Endothelial cell of umbilical vein (primary cell): ENCODE results near the gene TET1. TPM values are rescaled to one million over a fixed set of nuclear protein-coding genes. Genes with fewer than 3 reads are reported as not detected.

Experiments used
- BruUV-seq: library from RNA; stranded (reverse); fragments of 400-500 nt; replicated peaks from 2 replicates; lab custom pipeline; 2021; lab: Mats Ljungman, UMichigan
- CTCF ChIA-PET: fragments of 300-600, 350-600 bp; sonication (Branson Sonifier 250); formaldehyde crosslinking; loops from one replicate; lab custom pipeline; 2021; ENCODE audit warnings: antibody characterized with exemption, inconsistent platforms; lab: Charles Lee
- POLR2A ChIA-PET: fragments of 300-600, 350-600 bp; sonication (Branson Sonifier 250); formaldehyde crosslinking; loops from one replicate; lab custom pipeline; 2021; ENCODE audit warnings: antibody characterized with exemption, inconsistent platforms; lab: Charles Lee
- DNase-seq: peaks from one replicate; pipeline ENCODE4 v3.0.0-alpha.2; 2011; ENCODE audit warnings: low read depth, low spot score
- FAIRE-seq: peaks from 2 replicates; lab custom pipeline; 2011; peaks lifted over from hg19 to GRCh38; lab: Jason Lieb, UNC
- H2AFZ ChIP-seq: 2 replicates; pipeline ENCODE4 v1.6.0; 2012; ENCODE audit warnings: low read depth, low read length, control low read depth, inconsistent platforms
- H3K27ac ChIP-seq: 2 replicates; pipeline ENCODE4 v1.5.1; 2011; ENCODE audit warnings: low read depth, mild to moderate bottlenecking, control low read depth, low read length, moderate library complexity; ENCODE audit not compliant: insufficient read depth
- H3K27me3 ChIP-seq, 2 experiments: 2 replicates each; pipeline versions ENCODE4 v1.6.0 to v1.6.1; 2011; ENCODE audit warnings: low read length in 2 of 2, mixed read lengths in 1 of 2; ENCODE audit not compliant: control insufficient read depth in 2 of 2, insufficient read depth in 2 of 2
- H3K36me3 ChIP-seq, 2 experiments: 2 replicates in 1 of 2; 3 replicates in 1 of 2; pipeline ENCODE4 v1.5.1; 2011; ENCODE audit warnings: low read length in 2 of 2, mild to moderate bottlenecking in 1 of 2, moderate library complexity in 1 of 2; ENCODE audit not compliant: control insufficient read depth in 2 of 2, insufficient read depth in 2 of 2; ENCODE audit errors: extremely low read depth in 1 of 2
- H3K4me1 ChIP-seq: 3 replicates; pipeline ENCODE4 v1.5.1; 2011; ENCODE audit warnings: mild to moderate bottlenecking, low read length; ENCODE audit not compliant: control insufficient read depth, insufficient read depth; ENCODE audit errors: extremely low read depth
- H3K4me2 ChIP-seq: 2 replicates; pipeline ENCODE4 v1.6.1; 2011; ENCODE audit warnings: low read length, control low read depth, mixed read lengths; ENCODE audit not compliant: insufficient read depth
- H3K4me3 ChIP-seq, 3 experiments: fragments of 200-600 bp in 1 of 3; sonication (generic), shearing (Covaris generic) in 1 of 3; replicated peaks in 1 of 3; 2 replicates each; pipeline ENCODE4 v1.5.1; 2011 to 2016; ENCODE audit warnings: control low read depth in 3 of 3, low read length in 3 of 3, mild to moderate bottlenecking in 2 of 3, inconsistent platforms in 1 of 3, low read depth in 1 of 3, moderate library complexity in 1 of 3; ENCODE audit not compliant: insufficient read depth in 1 of 3
- H3K79me2 ChIP-seq: 2 replicates; pipeline ENCODE4 v1.6.0; 2012; ENCODE audit warnings: low read length, inconsistent platforms; ENCODE audit not compliant: control insufficient read depth, insufficient read depth
- H3K9ac ChIP-seq: replicated peaks from 2 replicates; pipeline ENCODE3; 2011; ENCODE audit warnings: low read length, control low read depth; ENCODE audit not compliant: insufficient read depth; ENCODE audit errors: extremely low read depth
- H3K9me1 ChIP-seq: replicated peaks from 3 replicates; pipeline ENCODE4 v1.6.0; 2011; ENCODE audit warnings: mild to moderate bottlenecking, low read length; ENCODE audit not compliant: control insufficient read depth, insufficient read depth; ENCODE audit errors: extremely low read depth
- H3K9me3 ChIP-seq: replicated peaks from 2 replicates; pipeline ENCODE4 v1.5.1; 2012; ENCODE audit warnings: low read length, inconsistent platforms; ENCODE audit not compliant: control insufficient read depth, insufficient read depth
- H4K20me1 ChIP-seq: replicated peaks from 2 replicates; pipeline ENCODE3; 2011; ENCODE audit warnings: mild to moderate bottlenecking, low read length; ENCODE audit not compliant: control insufficient read depth, insufficient read depth; ENCODE audit errors: extremely low read depth
- EZH2 ChIP-seq: IDR thresholded peaks from 2 replicates; pipeline ENCODE4 v1.6.1; 2012; ENCODE audit warnings: borderline replicate concordance, low read depth, mild to moderate bottlenecking, moderate library complexity, low read length, inconsistent platforms; ENCODE audit not compliant: severe bottlenecking
- FOS ChIP-seq: IDR thresholded peaks from 2 replicates; pipeline ENCODE4 v1.6.1; 2011; ENCODE audit warnings: mild to moderate bottlenecking, low read length, moderate library complexity, borderline replicate concordance; ENCODE audit not compliant: insufficient read depth
- GATA2 ChIP-seq: IDR thresholded peaks from 2 replicates; pipeline ENCODE4 v1.7.0; 2011; ENCODE audit warnings: low read depth, mild to moderate bottlenecking, moderate library complexity, mixed read lengths, low read length; ENCODE audit not compliant: insufficient read length, insufficient read depth
- JUN ChIP-seq: IDR thresholded peaks from 2 replicates; pipeline ENCODE4 v1.6.1; 2011; ENCODE audit warnings: borderline replicate concordance, low read depth; ENCODE audit not compliant: insufficient read length, insufficient read depth
- MAX ChIP-seq: IDR thresholded peaks from 2 replicates; pipeline ENCODE4 v1.6.1; 2011; ENCODE audit not compliant: insufficient read depth, insufficient read length
- MYC ChIP-seq: IDR thresholded peaks from one replicate; pipeline ENCODE4 v1.6.1; 2011; ENCODE audit warnings: mild to moderate bottlenecking, low read depth, low read length
- POLR2A ChIP-seq: IDR thresholded peaks from 2 replicates; pipeline ENCODE4 v1.6.1; 2012; ENCODE audit warnings: low read depth, mild to moderate bottlenecking, control low read depth, low read length
- POLR2AphosphoS5 ChIP-seq: IDR thresholded peaks from 2 replicates; pipeline ENCODE4 v1.6.1; 2012; ENCODE audit warnings: low read depth, mild to moderate bottlenecking, control low read depth, low read length, moderate library complexity; ENCODE audit not compliant: insufficient read depth
- dilution Hi-C: fragments of 300-500 bp; cut with MboI; formaldehyde crosslinking; loops from one replicate; pipeline ENCODE4 v1.15.0; 2019; ENCODE audit warnings: low sequenced_read_pairs; ENCODE audit not compliant: extremely low pct_ligation_motif_present
- intact Hi-C: fragments of 100-400 bp; cut with micrococcal nuclease; formaldehyde crosslinking; loops from one replicate; pipeline ENCODE4 v1.10.0; 2022
- polyA plus RNA-seq, 4 experiments: library from polyadenylated mRNA; depleted of rRNA in 3 of 4; stranded (reverse) in 3 of 4; unstranded in 1 of 4; fragments of >200 nt; gene quantifications; 2 replicates each; pipeline versions ENCODE4 v1.2.1 to v1.2.3, GENCODE V29; 2011 to 2012; ENCODE audit warnings: missing spikeins in 1 of 4
- total RNA-seq: library from RNA; stranded (reverse); gene quantifications from 2 replicates; pipeline ENCODE4 v1.2.3, GENCODE V29; 2021
- TF ChIP-seq, protein P1 (sequence below), 2 donors: IDR thresholded peaks; 1 replicate in 1 of 2; 2 replicates in 1 of 2; pipeline ENCODE4 v1.5.1; 2011; ENCODE audit warnings: low read length in 2 of 2, mild to moderate bottlenecking in 2 of 2, moderate library complexity in 2 of 2, control low read depth in 1 of 2, inconsistent platforms in 1 of 2, low read depth in 1 of 2; ENCODE audit not compliant: insufficient read depth in 1 of 2; ENCODE audit errors: extremely low read depth in 1 of 2

The TET1 gene
- total and polyA plus RNA-seq, 2 donors (not counting 3 experiments of a cell fraction or from before 2014, with no cell fraction given) = 0.23 to 1.5 TPM

GRCh38 chr10:68668972-68669371, 108.8 kb downstream of the TET1 start:
- POLR2A ChIA-PET = no interaction called here
- H3K9ac ChIP-seq = no peak overlapping the region
- DNase-seq (no peak), FAIRE-seq (no peak)
- H3K36me3 ChIP-seq = no peaks in the 10 kb centered on the region
- H3K4me2 ChIP-seq = no peak overlapping the region
- no peak overlapping the region for H3K4me3 ChIP-seq
- H3K79me2 ChIP-seq = no peaks in the 10 kb centered on the region
- no peak overlapping the region for H2AFZ ChIP-seq
- dilution Hi-C loops (no loop called here), intact Hi-C loops (no loop called here)
- H3K9me3 ChIP-seq = no peaks in the 10 kb centered on the region
- no peaks in the 10 kb centered on the region for H3K27me3 ChIP-seq
- H3K4me1 ChIP-seq = peaks cover 4% of the 10 kb centered on the region
- H3K9me1 ChIP-seq = no peaks in the 10 kb centered on the region
- BruUV-seq = no TSS peak
- H3K27ac ChIP-seq = no peak overlapping the region
- H4K20me1 ChIP-seq = no peaks in the 10 kb centered on the region
- CTCF ChIA-PET = no interaction called here
- TF ChIP-seq POLR2AphosphoS5 (no peak), JUN (no peak), POLR2A (no peak), EZH2 (no peak), FOS (no peak), GATA2 (no peak), MYC (no peak), MAX (no peak)
- TF ChIP-seq, protein P1, sequence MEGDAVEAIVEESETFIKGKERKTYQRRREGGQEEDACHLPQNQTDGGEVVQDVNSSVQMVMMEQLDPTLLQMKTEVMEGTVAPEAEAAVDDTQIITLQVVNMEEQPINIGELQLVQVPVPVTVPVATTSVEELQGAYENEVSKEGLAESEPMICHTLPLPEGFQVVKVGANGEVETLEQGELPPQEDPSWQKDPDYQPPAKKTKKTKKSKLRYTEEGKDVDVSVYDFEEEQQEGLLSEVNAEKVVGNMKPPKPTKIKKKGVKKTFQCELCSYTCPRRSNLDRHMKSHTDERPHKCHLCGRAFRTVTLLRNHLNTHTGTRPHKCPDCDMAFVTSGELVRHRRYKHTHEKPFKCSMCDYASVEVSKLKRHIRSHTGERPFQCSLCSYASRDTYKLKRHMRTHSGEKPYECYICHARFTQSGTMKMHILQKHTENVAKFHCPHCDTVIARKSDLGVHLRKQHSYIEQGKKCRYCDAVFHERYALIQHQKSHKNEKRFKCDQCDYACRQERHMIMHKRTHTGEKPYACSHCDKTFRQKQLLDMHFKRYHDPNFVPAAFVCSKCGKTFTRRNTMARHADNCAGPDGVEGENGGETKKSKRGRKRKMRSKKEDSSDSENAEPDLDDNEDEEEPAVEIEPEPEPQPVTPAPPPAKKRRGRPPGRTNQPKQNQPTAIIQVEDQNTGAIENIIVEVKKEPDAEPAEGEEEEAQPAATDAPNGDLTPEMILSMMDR (IDR thresholded peaks at IDR 0.05; ENCODE audit: extremely low read depth in 1 of 2, insufficient read depth in 1 of 2, low read depth in 1 of 2, low read length in 2 of 2) = no peak
